Measurements from ENCODE around the gene OSBPL10. TPM values are rescaled to one million over a fixed set of nuclear protein-coding genes. Genes with fewer than 3 reads are reported as not detected.
"Not testable (repeated sequence)": the region's sequence is repeated elsewhere in the genome, so short reads cannot be mapped to it uniquely, and the experiment has no call there.

OSBPL10 gene
- total RNA-seq, 1 donor from 2014 or later, result 5.8 TPM

- DNase-seq (ENCODE audit: low spot score), result no peak
- intact Hi-C loops (cut with DNase I), result no loop called here
These were observed 276.9 kb downstream of the OSBPL10 start for GRCh38 chr3:31704156-31704555.

DNA sequence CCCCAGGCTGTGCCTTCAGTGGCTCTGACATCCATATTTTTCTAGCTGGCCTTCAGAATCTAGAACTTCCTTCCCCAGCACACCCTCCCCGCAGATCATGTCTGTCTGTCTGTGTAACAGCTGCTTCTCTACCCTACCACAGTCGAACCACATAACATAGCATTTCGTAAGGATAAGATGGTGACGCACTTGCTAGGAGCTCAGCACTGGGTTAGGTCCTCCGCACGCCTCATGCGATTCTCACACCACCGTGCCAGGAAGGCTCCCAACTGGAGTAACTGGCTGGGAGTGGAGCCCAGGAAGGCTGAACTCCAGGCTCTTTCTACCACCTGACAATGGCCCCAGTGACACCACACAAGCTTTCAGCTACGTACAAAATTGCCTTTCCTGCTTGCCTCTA lies 279.8 kb downstream of the OSBPL10 start:
- no peak for DNase-seq (ENCODE audit: low spot score)
- intact Hi-C loops (cut with DNase I), result no loop called here

DNA sequence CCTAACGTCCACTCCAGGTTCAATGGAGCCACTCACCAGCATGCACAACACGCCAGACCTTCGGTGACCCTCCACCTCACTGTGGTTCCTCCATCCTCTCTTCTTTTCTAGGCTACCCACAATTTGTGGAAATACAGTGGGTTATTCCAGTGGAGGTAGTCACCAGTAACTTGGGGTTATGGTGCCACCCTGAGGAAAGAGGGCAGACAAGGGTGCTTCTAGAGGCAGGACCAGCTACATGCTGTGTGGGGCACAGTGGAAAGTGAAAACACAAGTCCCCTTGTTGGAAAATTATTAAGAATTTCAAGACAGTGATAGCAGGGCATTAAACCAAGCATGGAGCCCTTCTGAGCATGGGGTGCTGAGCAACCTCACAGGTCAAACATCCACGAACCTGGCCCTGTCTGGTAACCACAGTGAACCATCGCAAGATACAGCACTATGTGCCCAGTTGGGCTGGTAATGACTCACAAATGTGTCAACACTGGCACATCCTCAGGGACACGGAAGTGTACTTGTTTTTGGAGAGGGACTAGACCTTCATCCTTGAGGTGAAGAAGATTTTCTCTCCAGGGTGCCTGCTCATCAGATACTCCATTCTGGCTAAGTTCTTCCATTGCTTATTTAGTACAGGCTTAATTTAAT lies 281.6 kb downstream of the OSBPL10 start:
- intact Hi-C loops (cut with DNase I), result no loop called here
- DNase-seq (ENCODE audit: low spot score), result no peak

GRCh38 chr3:31696815-31697548 lies 284.1 kb downstream of the OSBPL10 start:
- intact Hi-C loops (cut with DNase I), result no loop called here
- no peak for DNase-seq (ENCODE audit: low spot score)

DNA sequence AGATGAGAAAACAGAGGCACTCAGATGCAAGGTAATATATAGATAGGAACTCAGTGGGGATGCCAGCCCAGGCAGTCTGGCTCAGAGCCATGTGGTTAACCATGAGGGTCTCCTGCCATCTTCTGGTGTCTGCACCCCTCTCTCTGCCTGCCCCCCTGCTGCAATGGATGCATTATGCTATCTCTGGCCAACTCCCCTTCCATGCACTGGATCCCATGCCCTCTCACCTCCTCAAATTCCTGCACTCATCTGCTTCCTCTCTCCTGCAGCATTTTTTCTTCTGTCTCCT lies 285.1 kb downstream of the OSBPL10 start:
- intact Hi-C loops (cut with DNase I), result no loop called here
- DNase-seq (ENCODE audit: low spot score), result no peak

DNA sequence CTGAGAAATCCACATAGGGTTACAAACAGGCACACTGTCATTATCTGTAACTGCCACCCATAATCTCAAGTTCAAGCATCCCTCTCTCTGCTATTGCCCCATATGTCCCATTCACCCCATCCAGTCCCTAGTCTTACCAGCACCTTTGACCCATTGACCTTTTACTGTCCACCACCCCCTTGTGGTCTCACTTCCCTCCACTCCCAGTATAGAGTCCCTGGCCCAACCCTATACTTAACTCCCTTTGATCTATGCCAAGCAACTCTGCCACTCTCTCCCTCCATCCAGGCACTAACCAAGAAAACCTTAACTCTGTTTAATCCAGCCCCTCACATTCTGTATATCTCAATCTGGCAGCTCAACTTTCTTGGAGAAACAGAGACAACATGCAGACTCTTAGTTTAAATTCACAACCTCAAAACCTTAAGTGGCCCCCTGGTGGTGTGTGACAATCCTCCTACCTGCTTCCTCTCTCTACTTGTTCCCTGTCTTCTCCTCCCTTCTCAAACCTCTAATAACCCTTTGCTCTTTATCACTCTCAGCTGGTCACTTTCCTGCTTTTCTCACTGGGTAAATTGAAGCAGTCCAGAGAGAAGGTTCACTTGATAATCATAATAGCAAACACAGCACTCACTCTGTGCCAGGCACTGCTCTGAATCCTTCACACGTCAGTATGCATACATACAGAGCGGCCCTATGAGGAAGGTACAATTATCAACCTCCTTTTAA lies 285.6 kb downstream of the OSBPL10 start:
- intact Hi-C loops (cut with DNase I), result no loop called here
- no peak for DNase-seq (ENCODE audit: low spot score)

DNA sequence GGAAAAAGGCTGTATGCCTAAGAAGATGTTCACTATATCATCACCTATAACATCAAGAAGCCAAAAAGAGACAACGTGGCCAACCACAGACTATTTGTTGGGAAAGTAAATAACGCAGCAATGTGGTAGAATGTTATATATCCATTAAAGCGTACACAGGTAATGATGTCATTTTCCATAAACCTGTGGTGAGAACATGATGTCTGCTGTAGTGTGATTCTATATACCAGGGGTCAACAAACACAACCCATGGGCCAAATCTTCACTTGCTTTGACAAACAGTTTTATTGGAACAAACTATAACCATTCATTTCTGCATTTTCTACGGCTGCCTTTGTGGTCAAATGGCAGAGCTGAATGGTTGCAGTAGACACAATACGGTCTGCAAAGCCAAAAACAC lies 287.7 kb downstream of the OSBPL10 start:
- intact Hi-C loops (cut with DNase I), result no loop called here
- DNase-seq (ENCODE audit: low spot score), result no peak

DNA sequence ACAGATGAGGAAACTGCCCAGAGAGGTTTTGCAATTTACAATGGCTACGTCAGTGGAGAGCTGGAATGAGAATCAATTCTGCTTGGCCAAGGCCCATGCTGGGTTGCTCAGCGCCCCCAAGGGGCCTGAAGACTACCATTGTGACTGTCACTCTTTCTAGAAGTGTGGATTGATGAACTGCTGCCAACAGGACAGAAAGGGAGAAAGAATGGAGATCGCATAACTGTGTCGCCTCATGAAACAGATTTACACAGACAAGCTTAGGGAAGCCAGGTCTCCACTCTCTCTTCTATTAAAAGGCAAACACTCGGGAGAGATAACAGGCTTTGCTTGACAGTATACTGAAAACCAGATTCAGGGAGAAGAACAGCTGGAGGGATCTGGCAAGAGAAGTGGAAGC lies 288.3 kb downstream of the OSBPL10 start:
- no peak for DNase-seq (ENCODE audit: low spot score)
- intact Hi-C loops (cut with DNase I), result no loop called here

- no peak for DNase-seq (ENCODE audit: low spot score)
- intact Hi-C loops (cut with DNase I), result no loop called here
These were observed 290.3 kb downstream of the OSBPL10 start for GRCh38 chr3:31690771-31691170.

GRCh38 chr3:31689523-31689922 lies 291.5 kb downstream of the OSBPL10 start:
- DNase-seq (ENCODE audit: low spot score); intact Hi-C loops (cut with DNase I): not testable (repeated sequence)

GRCh38 chr3:31688984-31689383 lies 292.1 kb downstream of the OSBPL10 start:
- no peak for DNase-seq (ENCODE audit: low spot score)
- intact Hi-C loops (cut with DNase I), result no loop called here

- intact Hi-C loops (cut with DNase I), result no loop called here
- DNase-seq (ENCODE audit: low spot score), result no peak
These were observed 293.9 kb downstream of the OSBPL10 start for GRCh38 chr3:31687020-31687802.

GRCh38 chr3:31680072-31680870 lies 300.8 kb downstream of the OSBPL10 start:
- intact Hi-C loops (cut with DNase I), result no loop called here
- DNase-seq (ENCODE audit: low spot score), result no peak

DNA sequence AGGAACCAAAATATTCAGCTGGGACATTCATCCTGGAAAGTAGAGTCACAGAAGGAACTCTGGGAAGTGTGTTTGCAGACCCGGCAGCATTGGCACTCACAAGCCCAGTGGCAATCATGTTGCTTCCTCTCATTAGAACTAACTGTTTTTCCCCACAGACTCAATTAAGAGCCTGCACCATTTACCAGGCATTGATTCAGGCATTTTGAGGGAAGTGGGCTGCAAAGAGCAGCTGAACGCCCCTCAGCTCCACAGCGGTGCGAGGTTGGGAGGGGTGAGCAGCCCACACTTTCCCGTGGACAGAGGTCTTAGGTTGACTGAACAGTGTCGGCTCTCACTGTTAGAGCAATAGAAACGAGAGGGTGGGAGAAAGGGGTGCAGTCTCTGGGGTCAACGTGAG lies 304.5 kb downstream of the OSBPL10 start:
- DNase-seq (ENCODE audit: low spot score), result no peak
- intact Hi-C loops (cut with DNase I), result no loop called here

- intact Hi-C loops (cut with DNase I), result no loop called here
- DNase-seq (ENCODE audit: low spot score), result no peak
These were observed 307.1 kb downstream of the OSBPL10 start for GRCh38 chr3:31673950-31674349.

DNA sequence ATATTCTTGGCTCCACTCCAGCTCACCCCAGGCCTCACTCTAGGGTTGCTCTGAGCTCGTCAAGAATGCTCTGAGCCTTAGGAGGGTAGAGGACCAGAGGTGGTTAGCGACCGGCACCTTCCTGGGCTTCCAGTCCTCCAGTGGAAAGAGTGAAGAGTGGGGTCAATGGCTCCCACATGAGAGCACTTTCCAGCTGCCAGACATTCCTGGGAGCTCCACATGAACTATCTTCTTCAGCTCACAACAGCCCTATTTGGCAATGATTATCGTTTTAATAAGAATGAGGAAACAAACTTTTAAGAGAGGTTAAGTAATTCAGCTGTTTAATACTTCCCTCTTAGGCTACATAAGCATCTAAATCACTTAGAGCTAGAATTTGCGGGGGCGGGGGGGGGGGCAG lies 309.1 kb downstream of the OSBPL10 start:
- no peak for DNase-seq (ENCODE audit: low spot score)
- intact Hi-C loops (cut with DNase I), result no loop called here

DNA sequence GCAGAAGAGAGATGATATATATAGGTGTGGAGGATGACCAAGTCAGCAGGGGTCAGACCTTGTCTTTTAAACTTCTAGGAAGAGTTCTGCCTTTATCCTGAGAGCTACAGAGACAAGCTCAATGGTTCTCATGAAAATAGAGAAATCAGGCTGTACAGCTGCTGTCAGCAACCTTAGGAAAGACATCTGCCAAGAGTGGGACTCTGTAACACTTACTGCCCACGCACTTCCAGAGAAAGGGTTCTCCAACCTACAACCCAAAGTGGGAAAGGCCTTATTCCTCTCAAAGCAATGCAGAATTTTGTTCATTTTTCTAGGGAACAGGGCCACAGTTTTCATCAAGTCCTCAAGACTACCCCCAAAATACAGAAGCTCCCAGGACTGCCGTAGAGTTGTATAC lies 309.6 kb downstream of the OSBPL10 start:
- intact Hi-C loops (cut with DNase I), result no loop called here
- no peak for DNase-seq (ENCODE audit: low spot score)

DNA sequence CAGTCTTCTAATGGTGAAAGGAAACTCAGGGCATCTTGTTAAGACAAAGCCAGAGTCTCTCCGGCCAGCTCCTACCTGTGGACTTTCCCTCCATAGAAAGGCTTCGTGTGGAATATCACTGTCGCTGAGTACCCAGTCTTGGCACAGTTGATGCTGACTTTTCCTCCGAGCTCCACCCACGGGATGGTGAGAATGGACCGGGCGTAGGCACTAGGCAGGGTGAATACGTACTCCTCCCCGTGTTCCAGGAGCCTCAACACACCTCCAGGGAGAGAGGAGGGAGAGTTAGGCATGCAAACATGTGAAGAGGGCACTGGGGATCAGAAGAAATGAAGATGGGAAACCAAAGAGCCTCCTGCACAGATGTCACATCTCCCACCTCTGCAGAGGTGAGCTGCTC lies 310.3 kb downstream of the OSBPL10 start:
- DNase-seq (ENCODE audit: low spot score), result no peak
- intact Hi-C loops (cut with DNase I), result no loop called here

- intact Hi-C loops (cut with DNase I), result no loop called here
- DNase-seq (ENCODE audit: low spot score), result no peak
These were observed 310.9 kb downstream of the OSBPL10 start for GRCh38 chr3:31670136-31670535.

DNA sequence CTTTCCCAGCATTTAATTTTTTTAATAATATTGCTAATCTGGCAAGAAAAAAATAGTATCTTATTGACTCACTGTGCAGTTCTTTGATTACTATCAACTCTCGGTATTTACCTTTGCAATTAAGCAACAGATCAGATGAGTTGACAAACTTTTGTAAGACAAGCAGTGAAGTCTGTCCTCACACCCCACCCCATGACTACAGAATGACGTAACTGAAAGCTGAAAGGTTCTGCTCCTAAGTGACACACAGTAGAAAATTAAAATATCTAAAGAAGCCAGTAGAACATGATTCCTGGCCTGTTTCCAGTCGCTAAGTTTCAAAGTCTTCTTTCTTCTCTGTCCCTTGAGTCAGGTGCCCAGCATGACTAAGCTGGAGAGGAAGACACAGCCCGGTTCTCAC lies 312.8 kb downstream of the OSBPL10 start:
- DNase-seq (ENCODE audit: low spot score), result no peak
- intact Hi-C loops (cut with DNase I), result no loop called here

Measured in cardiac septum (tissue), 1 donor.